HepG2 (cell line): ENCODE data around the gene GRIK1.

ENCODE experiments used
- CTCF ChIP-seq: sonication (generic); formaldehyde crosslinking; IDR thresholded peaks from 2 replicates; pipeline ENCODE4 v1.5.0; 2020; ENCODE audit warnings: mild to moderate bottlenecking, missing genetic modification reagents, moderate library complexity
- SIN3B ChIP-seq: fragments of 150-350 bp; IDR thresholded peaks from 2 replicates; pipeline ENCODE4 v1.6.1; 2014; ENCODE audit warnings: low read length
- ZNF232 ChIP-seq: sonication (generic); formaldehyde crosslinking; IDR thresholded peaks from 2 replicates; pipeline ENCODE4 v1.4.0; 2020; ENCODE audit warnings: missing genetic modification reagents, borderline replicate concordance
- ZNF382 ChIP-seq: sonication (generic); formaldehyde crosslinking; IDR thresholded peaks from 2 replicates; pipeline ENCODE4 v1.5.0; 2020; ENCODE audit warnings: missing genetic modification reagents, mild to moderate bottlenecking, borderline replicate concordance

- TF ChIP-seq ZNF232, result no peak
- no peak for TF ChIP-seq ZNF382 (CRISPR knock-in tag)
- no peak for TF ChIP-seq SIN3B
- no peak for TF ChIP-seq CTCF (CRISPR knock-in tag)
Measured at GRCh38 chr21:29939924-29940275, at the start of gene GRIK1.
